Small intestine (tissue), 7 donors: Measurements from ENCODE around the gene MPHOSPH9. TPM values are rescaled to one million over a fixed set of nuclear protein-coding genes. Genes with fewer than 3 reads are reported as not detected.
"Not testable (repeated sequence)": the region's sequence is repeated elsewhere in the genome, so short reads cannot be mapped to it uniquely, and the experiment has no call there.

Experiments used
- DNase-seq, 2 donors: peaks; one replicate each; pipeline versions ENCODE4 v3.0.0 to v3.0.0-alpha.2; 2013
- FAIRE-seq: peaks from 2 replicates; lab custom pipeline; 2012; peaks lifted over from hg19 to GRCh38; lab: Jason Lieb, UNC
- H3K27ac ChIP-seq, 3 donors: one replicate each; pipeline ENCODE4 v1.5.1; 2013; ENCODE audit warnings: low read length in 2 of 3, mild to moderate bottlenecking in 2 of 3, control low read depth in 1 of 3, inconsistent platforms in 1 of 3, low read depth in 1 of 3, moderate library complexity in 1 of 3
- H3K27me3 ChIP-seq, 3 donors: one replicate each; pipeline ENCODE4 v1.6.1; 2013; ENCODE audit warnings: low read length in 3 of 3, inconsistent platforms in 1 of 3; ENCODE audit not compliant: control insufficient read depth in 3 of 3, insufficient read depth in 3 of 3
- H3K36me3 ChIP-seq, 3 donors: one replicate each; pipeline ENCODE4 v1.6.1; 2013; ENCODE audit warnings: low read length in 3 of 3, inconsistent platforms in 1 of 3, low read depth in 1 of 3, mild to moderate bottlenecking in 1 of 3, moderate library complexity in 1 of 3; ENCODE audit not compliant: control insufficient read depth in 3 of 3, insufficient read depth in 2 of 3
- H3K4me1 ChIP-seq, 3 donors: one replicate each; pipeline ENCODE4 v1.6.1; 2013; ENCODE audit warnings: low read length in 2 of 3, inconsistent platforms in 1 of 3, low read depth in 1 of 3, mild to moderate bottlenecking in 1 of 3, moderate library complexity in 1 of 3; ENCODE audit not compliant: control insufficient read depth in 3 of 3, insufficient read depth in 2 of 3
- H3K4me3 ChIP-seq, 3 donors: one replicate each; pipeline ENCODE4 v1.5.1; 2013; ENCODE audit warnings: low read length in 3 of 3, control low read depth in 1 of 3, inconsistent platforms in 1 of 3, low read depth in 1 of 3, mild to moderate bottlenecking in 1 of 3, moderate library complexity in 1 of 3
- H3K9me3 ChIP-seq, 2 donors: one replicate each; pipeline ENCODE4 v1.6.1; 2013; ENCODE audit warnings: low read depth in 1 of 2, low read length in 1 of 2; ENCODE audit not compliant: control insufficient read depth in 2 of 2, insufficient read depth in 1 of 2
- WGBS, 3 donors: extraction: QIAGEN DNeasy Blood & Tissue Kit; methylation state at CpG; one replicate each; pipeline ENCODE4 v1.1.7; 2013; 5-methylcytosine and 5-hydroxymethylcytosine counted together
- polyA plus RNA-seq, 4 donors: library from polyadenylated mRNA; stranded (reverse) in 3 of 4; unstranded in 1 of 4; fragments of 200-250 nt in 3 of 4; fragments of 120-200 nt in 1 of 4; gene quantifications; one replicate each; pipeline versions ENCODE4 v1.2.1 to v1.2.3, GENCODE V29; 2013
- donor health status: healthy with polysubstance abuse.
- donor health status: control.
- donor health status: control.
- donor health status: Bipolar disorder and iron deficiency.
- donor health status: healthy.

MPHOSPH9 gene
- polyA plus RNA-seq, 4 donors, result 1.6 to 16.4 (median 5.2) TPM

- peaks cover 0 to 45% (median 4%) of the 10 kb centered on the region in 3 donors for H3K36me3 ChIP-seq
- H3K4me3 ChIP-seq, H3K27me3 ChIP-seq, H3K27ac ChIP-seq, DNase-seq, FAIRE-seq, H3K9me3 ChIP-seq: not testable (repeated sequence)
- peaks cover 0 to 14% (median 2%) of the 10 kb centered on the region in 3 donors for H3K4me1 ChIP-seq
- WGBS, 3 donors, result 74 to 87% (median 79%) methylated on average over 9 of the region's 9 CpGs
These were observed 19.4 kb upstream of the MPHOSPH9 start for GRCh38 chr12:123252365-123252764.

- FAIRE-seq, result no peak
- H3K4me3 ChIP-seq, result no peak overlapping the region
- no peaks in the 10 kb centered on the region for H3K27me3 ChIP-seq
- 57 to 83% (median 62%) methylated on average over 8 of the region's 8 CpGs for WGBS, 3 donors
- DNase-seq, result peak in 1 of 2 donors; percentile 13
- H3K36me3 ChIP-seq, result peaks cover 0 to 44% (median 4%) of the 10 kb centered on the region in 3 donors
- peak overlapping the region; percentile 87 to 96 (median 92) for H3K27ac ChIP-seq
- peaks cover 0 to 7% of the 10 kb centered on the region in 2 donors for H3K9me3 ChIP-seq
- peaks cover 0 to 14% (median 2%) of the 10 kb centered on the region in 3 donors for H3K4me1 ChIP-seq
These were observed 18.6 kb upstream of the MPHOSPH9 start for GRCh38 chr12:123251403-123252076.

DNA sequence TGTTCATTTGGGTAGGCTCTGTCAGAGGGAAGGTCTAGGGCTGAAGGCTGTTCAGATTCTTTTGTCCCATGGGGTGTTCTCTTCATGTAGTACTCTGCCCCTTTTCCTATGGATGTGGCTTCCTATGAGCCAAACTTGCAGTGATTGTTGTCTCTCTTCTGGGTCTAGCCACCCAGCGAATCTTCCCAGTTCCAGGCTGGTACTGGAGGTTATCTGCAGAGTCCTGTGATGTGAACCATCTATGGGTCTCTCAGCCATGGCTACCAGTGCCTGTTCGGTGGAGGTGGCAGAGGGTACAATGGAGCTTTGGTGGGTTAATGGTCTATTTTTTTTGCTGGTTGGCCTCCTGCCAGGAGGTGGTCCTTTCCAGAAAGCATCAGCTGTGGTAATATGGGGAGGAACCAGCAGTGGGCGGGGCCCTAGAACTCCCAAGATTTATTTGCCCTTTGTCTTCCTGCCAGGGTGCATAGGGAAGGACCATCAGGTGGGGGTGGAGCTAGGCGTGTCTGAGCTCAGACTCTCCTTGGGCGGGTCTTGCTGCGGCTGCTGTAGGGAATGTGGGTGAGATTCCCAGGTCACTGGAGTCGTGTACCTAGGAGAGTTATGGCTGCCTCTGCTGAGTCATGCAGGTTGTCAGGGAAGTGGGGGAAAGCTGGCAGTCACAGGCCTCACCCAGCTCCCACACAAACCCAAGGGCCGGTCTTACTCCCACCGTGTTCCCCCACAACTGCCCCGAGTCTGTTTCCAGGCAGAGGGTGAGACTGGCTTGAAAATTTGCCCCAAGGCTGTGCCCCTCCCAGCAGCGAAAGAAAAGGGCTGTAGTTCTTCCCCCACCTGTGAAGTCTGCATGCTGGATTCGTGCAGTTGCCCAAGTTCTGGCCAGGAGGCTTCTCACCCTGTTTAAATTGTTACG lies 17.8 kb upstream of the MPHOSPH9 start:
- Histone ChIP-seq H3K27ac (peak overlapping the region; percentile 87 to 96 (median 92)), H3K27me3 (no peaks in the 10 kb centered on the region), H3K36me3 (peaks cover 0 to 38% (median 4%) of the 10 kb centered on the region in 3 donors), H3K9me3 (peaks cover 0 to 7% of the 10 kb centered on the region in 2 donors), H3K4me1 (peaks cover 0 to 14% (median 2%) of the 10 kb centered on the region in 3 donors), H3K4me3 (no peak overlapping the region)
- 26 to 63% (median 37%) methylated on average over 13 of the region's 13 CpGs for WGBS, 3 donors
- FAIRE-seq, result no peak
- peak; percentile 96 to 98 for DNase-seq

- H3K4me3 ChIP-seq, H3K27ac ChIP-seq, H3K9me3 ChIP-seq, FAIRE-seq, DNase-seq, H3K27me3 ChIP-seq: not testable (repeated sequence)
- 95 to 99% (median 98%) methylated on average over 21 to 26 of the region's 26 CpGs for WGBS, 3 donors
- peaks cover 0 to 14% (median 2%) of the 10 kb centered on the region in 3 donors for H3K4me1 ChIP-seq
- H3K36me3 ChIP-seq, result peaks cover 0 to 25% (median 2%) of the 10 kb centered on the region in 3 donors
These were observed 16.2 kb upstream of the MPHOSPH9 start for GRCh38 chr12:123248996-123249741.

GRCh38 chr12:123248129-123248528 lies 15.2 kb upstream of the MPHOSPH9 start:
- FAIRE-seq, result not testable (repeated sequence)

DNA sequence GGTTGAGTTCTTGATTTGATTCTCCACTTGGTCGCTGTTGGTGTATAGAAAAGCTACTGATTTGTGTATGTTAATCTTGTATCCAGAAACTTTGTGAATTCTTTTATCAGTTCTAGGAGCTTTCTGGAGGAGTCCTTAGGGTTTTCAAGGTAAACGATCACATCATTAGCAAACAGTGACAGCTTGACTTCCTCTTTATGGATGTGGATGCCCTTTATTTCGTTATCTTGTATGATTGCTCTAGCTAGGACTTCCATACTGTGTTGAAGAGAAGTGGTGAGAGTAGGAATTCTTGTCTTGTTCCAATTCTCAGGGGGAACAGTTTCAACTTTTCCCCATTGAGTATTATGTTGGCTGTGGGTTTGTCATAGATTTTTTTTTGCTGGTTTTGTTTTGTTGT lies 12.7 kb upstream of the MPHOSPH9 start:
- FAIRE-seq (no peak), DNase-seq (no peak)
- Histone ChIP-seq H3K9me3 (peaks cover 0 to 7% of the 10 kb centered on the region in 2 donors), H3K36me3 (peaks cover 0 to 28% (median 4%) of the 10 kb centered on the region in 3 donors), H3K27ac (no peak overlapping the region), H3K4me1 (peaks cover 0 to 5% (median 0%) of the 10 kb centered on the region in 3 donors), H3K4me3 (no peak overlapping the region), H3K27me3 (no peaks in the 10 kb centered on the region)
- 77 to 85% (median 84%) methylated on average over 3 of the region's 3 CpGs for whole genome bisulfite sequencing, 3 donors

More at GRCh38 chr12:123248129-123248528, 15.2 kb upstream of the MPHOSPH9 start:
- H3K9me3 ChIP-seq, H3K4me3 ChIP-seq, H3K27me3 ChIP-seq, H3K27ac ChIP-seq, DNase-seq: not testable (repeated sequence)
- Histone ChIP-seq H3K36me3 (peaks cover 0 to 20% (median 0%) of the 10 kb centered on the region in 3 donors), H3K4me1 (peaks cover 0 to 14% (median 2%) of the 10 kb centered on the region in 3 donors)
- 98% methylated on average over 2 of the region's 2 CpGs for WGBS, 3 donors

DNA sequence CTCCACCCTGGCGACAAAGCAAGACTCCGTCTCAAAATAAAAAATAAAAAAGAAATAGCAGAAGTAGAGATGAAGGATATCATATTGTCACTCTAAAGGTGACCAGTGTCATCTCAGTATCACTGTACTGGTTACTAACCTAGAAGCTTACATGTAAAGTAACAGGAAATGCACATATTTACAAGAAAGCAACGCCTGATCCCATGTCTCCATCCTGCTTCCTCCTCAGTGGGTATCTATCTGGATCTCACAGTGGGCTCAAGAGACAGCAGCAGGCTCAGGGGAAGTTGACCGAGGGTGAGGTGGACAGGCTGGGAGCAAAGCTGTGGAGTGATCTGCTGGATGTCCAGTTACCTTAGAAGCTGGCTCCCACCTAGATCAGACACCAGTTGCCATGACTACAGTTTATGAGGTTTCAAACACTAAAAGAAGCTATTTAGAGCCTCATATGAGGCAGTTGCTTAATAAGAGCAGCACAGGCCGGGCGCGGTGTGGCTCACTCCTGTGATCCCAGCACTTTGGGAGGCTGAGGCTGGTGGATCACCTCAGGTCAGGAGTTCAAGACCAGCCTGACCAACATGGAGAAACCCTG lies 10.8 kb upstream of the MPHOSPH9 start:
- no peak for DNase-seq
- H3K27ac ChIP-seq, result no peak overlapping the region
- H3K4me3 ChIP-seq, result no peak overlapping the region
- no peak for FAIRE-seq
- no peaks in the 10 kb centered on the region for H3K4me1 ChIP-seq
- peaks cover 0 to 32% (median 7%) of the 10 kb centered on the region in 3 donors for H3K36me3 ChIP-seq
- no peaks in the 10 kb centered on the region for H3K27me3 ChIP-seq
- WGBS, 3 donors, result 78 to 86% (median 78%) methylated on average over 7 of the region's 7 CpGs
- H3K9me3 ChIP-seq, result peaks cover 0 to 4% of the 10 kb centered on the region in 2 donors
